ENCODE data around the gene RPS19. TPM values are rescaled to one million over a fixed set of nuclear protein-coding genes. Genes with fewer than 3 reads are reported as not detected.

RPS19 gene
- total and polyA plus RNA-seq, 4 donors, result 275 to 655 (median 476) TPM

DNA sequence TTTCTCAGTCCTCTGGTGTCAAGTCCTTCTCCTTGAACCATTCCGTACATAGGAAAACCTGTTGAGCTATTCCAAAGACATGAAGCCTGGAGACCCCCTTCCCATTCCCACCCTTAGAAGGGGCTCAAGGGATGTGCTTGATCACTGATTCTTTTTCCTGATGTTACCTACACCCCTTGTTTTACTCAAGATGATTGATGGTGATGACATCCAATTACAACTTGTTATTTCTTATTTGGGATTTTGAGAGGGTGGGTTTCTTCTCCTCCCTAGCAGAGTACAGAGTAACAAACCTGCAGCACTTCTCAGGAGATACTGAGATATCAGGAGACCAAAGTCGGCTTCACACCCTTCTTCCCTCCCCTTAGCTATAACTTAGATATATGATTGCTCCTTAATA is 6.7 kb upstream of the RPS19 start:
- Histone ChIP-seq H3K27me3 (ENCODE audit: control insufficient read depth in 4 of 4, insufficient read depth in 4 of 4, low read length in 3 of 4) (peaks cover 0 to 2% (median 0%) of the 10 kb centered on the region in 4 donors), H3K36me3 (ENCODE audit: control insufficient read depth in 4 of 4, insufficient read depth in 3 of 4, low read depth in 1 of 4, low read length in 3 of 4) (no peaks in the 10 kb centered on the region), H3K4me1 (ENCODE audit: control insufficient read depth in 4 of 4, insufficient read depth in 4 of 4, low read length in 3 of 4) (no peaks in the 10 kb centered on the region), H3K4me3 (ENCODE audit: low read depth in 1 of 3, low read length in 3 of 3) (no peak overlapping the region), H3K9ac (ENCODE audit: low read depth in 1 of 2, low read length in 2 of 2) (no peak overlapping the region), H3K27ac (ENCODE audit: low read depth in 1 of 2, low read length in 2 of 2) (no peak overlapping the region), H3K9me3 (ENCODE audit: control insufficient read depth in 4 of 4, low read length in 3 of 4) (no peaks in the 10 kb centered on the region)
- DNase-seq (ENCODE audit: low spot score), result no peak
- 60% methylated on average over 2 of the region's 2 CpGs for WGBS
- no peak for TF ChIP-seq ATF3 (IDR thresholded peaks at IDR 0.05)
- TF ChIP-seq GABPA (IDR thresholded peaks at IDR 0.05 in 1 of 2, conservative IDR thresholded peaks at IDR 0.05 in 1 of 2), result no peak

DNA sequence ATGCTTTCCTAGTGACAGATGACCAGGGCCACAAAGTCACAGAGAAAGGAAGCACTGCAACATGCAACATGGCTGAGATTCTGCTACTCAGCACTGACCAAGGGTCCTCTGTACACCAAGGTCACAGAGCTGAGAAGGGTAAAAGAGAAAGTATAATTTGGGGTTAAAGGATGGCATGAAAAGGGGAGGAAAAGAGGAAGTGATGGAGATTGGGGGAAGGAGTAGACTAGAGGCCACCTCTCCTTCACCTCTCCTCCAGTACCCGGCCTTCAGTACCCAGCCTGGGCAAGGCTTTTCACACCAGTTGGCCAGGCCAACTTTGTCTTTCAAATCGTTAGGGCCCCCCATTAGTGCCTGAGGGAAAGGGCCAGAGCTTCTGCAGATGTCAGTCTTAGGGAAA is 6.3 kb upstream of the RPS19 start:
- 55% methylated on average over 2 of the region's 2 CpGs for WGBS
- Histone ChIP-seq H3K9ac (ENCODE audit: low read depth in 1 of 2, low read length in 2 of 2) (no peak overlapping the region), H3K4me3 (ENCODE audit: low read depth in 1 of 3, low read length in 3 of 3) (no peak overlapping the region), H3K9me3 (ENCODE audit: control insufficient read depth in 4 of 4, low read length in 3 of 4) (no peaks in the 10 kb centered on the region), H3K4me1 (ENCODE audit: control insufficient read depth in 4 of 4, insufficient read depth in 4 of 4, low read length in 3 of 4) (peaks cover 0 to 1% (median under 1%) of the 10 kb centered on the region in 4 donors), H3K27me3 (ENCODE audit: control insufficient read depth in 4 of 4, insufficient read depth in 4 of 4, low read length in 3 of 4) (peaks cover 0 to 2% (median 0%) of the 10 kb centered on the region in 4 donors), H3K36me3 (ENCODE audit: control insufficient read depth in 4 of 4, insufficient read depth in 3 of 4, low read depth in 1 of 4, low read length in 3 of 4) (no peaks in the 10 kb centered on the region), H3K27ac (ENCODE audit: low read depth in 1 of 2, low read length in 2 of 2) (no peak overlapping the region)
- DNase-seq (ENCODE audit: low spot score), result no peak
- TF ChIP-seq FOXA1 (IDR thresholded peaks at IDR 0.05), result no peak

- peak overlapping the region; percentile 52 to 68 for H3K9ac ChIP-seq (ENCODE audit: low read depth in 1 of 2, low read length in 2 of 2)
- H3K27me3 ChIP-seq (ENCODE audit: control insufficient read depth in 4 of 4, insufficient read depth in 4 of 4, low read length in 3 of 4), result no peaks in the 10 kb centered on the region
- H3K4me1 ChIP-seq (ENCODE audit: control insufficient read depth in 4 of 4, insufficient read depth in 4 of 4, low read length in 3 of 4), result peaks cover 4 to 29% (median 24%) of the 10 kb centered on the region in 4 donors
- DNase-seq (ENCODE audit: low spot score), result no peak
- peak overlapping the region in 2 of 3 donors; percentile 21 to 24 for H3K4me3 ChIP-seq (ENCODE audit: low read depth in 1 of 3, low read length in 3 of 3)
- whole genome bisulfite sequencing, result 3% methylated on average over 8 of the region's 8 CpGs
- TF ChIP-seq MAX (IDR thresholded peaks at IDR 0.05) (no peak), FOXA2 (IDR thresholded peaks at IDR 0.05) (peak; percentile 4), FOXA1 (IDR thresholded peaks at IDR 0.05) (peak; percentile 50), RAD21 (IDR thresholded peaks at IDR 0.05) (peak in 1 of 2 donors; percentile 65), EGR1 (IDR thresholded peaks at IDR 0.05; ENCODE audit: low read depth in 2 of 2) (no peak), JUND (IDR thresholded peaks at IDR 0.05) (no peak), HNF4G (IDR thresholded peaks at IDR 0.05) (no peak), GABPA (IDR thresholded peaks at IDR 0.05 in 1 of 2, conservative IDR thresholded peaks at IDR 0.05 in 1 of 2) (no peak)
- peak overlapping the region; percentile 99 to 100 for H3K27ac ChIP-seq (ENCODE audit: low read depth in 1 of 2, low read length in 2 of 2)
- H3K9me3 ChIP-seq (ENCODE audit: control insufficient read depth in 4 of 4, low read length in 3 of 4), result no peaks in the 10 kb centered on the region
- peaks cover 7 to 28% (median 22%) of the 10 kb centered on the region in 4 donors for H3K36me3 ChIP-seq (ENCODE audit: control insufficient read depth in 4 of 4, insufficient read depth in 3 of 4, low read depth in 1 of 4, low read length in 3 of 4)
Observed at GRCh38 chr19:41859213-41859617, 840 bp upstream of the RPS19 start.

DNA sequence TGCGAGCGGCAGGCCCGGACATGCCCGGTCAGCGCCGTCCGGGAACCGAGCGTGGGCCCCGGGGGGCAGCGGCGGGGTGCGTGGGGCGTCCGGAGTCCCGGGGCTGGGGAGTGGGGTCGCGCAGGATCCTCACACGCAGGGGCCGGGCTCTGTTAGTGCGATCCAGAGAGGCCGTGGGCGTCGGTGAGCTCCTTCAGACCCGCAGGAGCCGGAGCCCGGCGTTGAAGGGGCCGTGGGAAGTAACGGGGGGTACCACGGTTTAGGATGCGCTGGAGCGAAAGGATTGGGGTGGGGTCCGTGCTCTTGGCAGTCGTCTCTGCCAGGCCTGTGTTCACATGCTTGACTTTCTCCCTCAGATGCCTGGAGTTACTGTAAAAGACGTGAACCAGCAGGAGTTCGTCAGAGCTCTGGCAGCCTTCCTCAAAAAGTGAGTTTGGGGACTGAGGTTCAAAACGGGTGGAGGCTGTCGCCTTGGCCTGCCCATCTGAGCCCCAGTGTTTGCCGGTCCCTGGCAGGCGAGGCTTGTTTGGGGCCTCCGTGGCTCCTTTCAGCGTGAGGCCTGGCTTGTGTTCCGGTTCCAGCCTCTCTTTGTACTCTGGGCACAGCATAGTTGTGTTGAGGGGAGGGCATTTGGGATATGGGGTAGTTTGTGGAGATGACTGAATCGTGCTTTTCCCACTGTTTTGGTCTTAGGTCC is 512 bp downstream of the RPS19 start:
- peaks cover 9 to 36% (median 34%) of the 10 kb centered on the region in 4 donors for H3K36me3 ChIP-seq (ENCODE audit: control insufficient read depth in 4 of 4, insufficient read depth in 3 of 4, low read depth in 1 of 4, low read length in 3 of 4)
- WGBS, result under 1% methylated on average over 45 of the region's 45 CpGs
- DNase-seq (ENCODE audit: low spot score), result peak; percentile 47
- H3K4me3 ChIP-seq (ENCODE audit: low read depth in 1 of 3, low read length in 3 of 3), result peak overlapping the region; percentile 70 to 92 (median 86)
- peak overlapping the region; percentile 46 to 69 for H3K9ac ChIP-seq (ENCODE audit: low read depth in 1 of 2, low read length in 2 of 2)
- peak overlapping the region; percentile 99 to 100 for H3K27ac ChIP-seq (ENCODE audit: low read depth in 1 of 2, low read length in 2 of 2)
- no peaks in the 10 kb centered on the region for H3K27me3 ChIP-seq (ENCODE audit: control insufficient read depth in 4 of 4, insufficient read depth in 4 of 4, low read length in 3 of 4)
- H3K9me3 ChIP-seq (ENCODE audit: control insufficient read depth in 4 of 4, low read length in 3 of 4), result no peaks in the 10 kb centered on the region
- H3K4me1 ChIP-seq (ENCODE audit: control insufficient read depth in 4 of 4, insufficient read depth in 4 of 4, low read length in 3 of 4), result peaks cover 4 to 30% (median 25%) of the 10 kb centered on the region in 4 donors
- no peak for TF ChIP-seq MAX (IDR thresholded peaks at IDR 0.05)
- no peak for TF ChIP-seq HNF4G (IDR thresholded peaks at IDR 0.05)
- no peak for TF ChIP-seq EGR1 (IDR thresholded peaks at IDR 0.05; ENCODE audit: low read depth in 2 of 2)
- TF ChIP-seq YY1 (IDR thresholded peaks at IDR 0.05), result no peak
- TF ChIP-seq GABPA (IDR thresholded peaks at IDR 0.05 in 1 of 2, conservative IDR thresholded peaks at IDR 0.05 in 1 of 2), result no peak
- no peak for TF ChIP-seq RXRA (IDR thresholded peaks at IDR 0.05)
- TF ChIP-seq ATF3 (IDR thresholded peaks at IDR 0.05), result no peak
- TF ChIP-seq CTCF (IDR thresholded peaks at IDR 0.05; ENCODE audit: low read depth, low read length, missing input control), result no peak
- TF ChIP-seq SP1 (IDR thresholded peaks at IDR 0.05), result no peak
- no peak for TF ChIP-seq REST (IDR thresholded peaks at IDR 0.05)
- no peak for TF ChIP-seq NR2F2 (IDR thresholded peaks at IDR 0.05)
- no peak for TF ChIP-seq FOXA1 (IDR thresholded peaks at IDR 0.05)
